Central memory CD4-positive, alpha-beta T cell (primary cell): ENCODE data around the gene ACAP3.

Source experiments
- DNase-seq: peaks from one replicate; pipeline ENCODE4 v3.0.0; 2022

Gene ACAP3

GRCh38 chr1:1313500-1314236 is 5.9 kb upstream of the ACAP3 start:
- no peak for DNase-seq

DNA sequence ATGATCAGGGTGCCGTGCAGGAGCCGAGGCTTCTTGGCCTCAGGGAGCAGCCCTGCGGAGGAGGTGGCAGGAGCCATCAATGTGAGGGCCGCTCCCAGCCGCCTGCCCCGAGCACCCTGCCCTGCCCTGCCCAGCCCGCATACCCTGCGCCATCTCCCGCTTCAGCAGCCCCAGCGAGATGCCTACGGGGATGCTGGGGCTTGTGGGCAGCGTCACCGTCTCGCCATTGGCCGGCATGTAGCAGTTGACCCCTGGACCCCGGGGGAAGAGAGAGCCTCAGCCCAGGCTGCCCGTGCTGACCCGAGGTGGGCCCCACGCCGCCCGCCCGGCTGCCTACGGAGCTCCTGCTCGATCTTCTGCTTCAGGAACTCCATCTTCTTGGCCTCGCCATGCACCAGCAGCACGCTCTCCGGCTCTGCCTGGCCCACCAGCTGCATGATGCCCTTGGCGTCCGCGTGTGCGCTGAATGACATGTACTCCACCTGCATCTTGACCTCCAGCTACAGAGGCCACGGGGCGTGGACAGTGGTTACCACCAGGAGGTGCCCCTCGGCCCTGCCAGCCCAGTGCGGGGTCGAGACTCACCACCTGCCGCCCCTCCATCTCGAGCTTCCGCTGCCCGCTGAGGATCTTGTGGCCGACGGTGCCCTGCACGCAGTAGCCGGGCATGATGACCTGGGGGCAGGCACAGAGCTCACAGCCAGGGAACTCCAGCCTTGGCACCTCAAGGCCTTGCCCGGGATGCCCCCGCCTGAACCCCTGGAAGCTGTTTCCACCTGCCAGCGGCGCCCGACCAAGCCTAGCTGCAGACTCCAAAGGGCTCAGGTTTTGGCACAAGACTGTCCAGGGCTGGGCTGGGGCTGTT is 5.0 kb upstream of the ACAP3 start:
- DNase-seq, result no peak

- DNase-seq, result no peak
These were observed 3.7 kb upstream of the ACAP3 start for GRCh38 chr1:1311107-1312104.

- no peak for DNase-seq
These were observed 2.8 kb upstream of the ACAP3 start for GRCh38 chr1:1310476-1311053.

DNA sequence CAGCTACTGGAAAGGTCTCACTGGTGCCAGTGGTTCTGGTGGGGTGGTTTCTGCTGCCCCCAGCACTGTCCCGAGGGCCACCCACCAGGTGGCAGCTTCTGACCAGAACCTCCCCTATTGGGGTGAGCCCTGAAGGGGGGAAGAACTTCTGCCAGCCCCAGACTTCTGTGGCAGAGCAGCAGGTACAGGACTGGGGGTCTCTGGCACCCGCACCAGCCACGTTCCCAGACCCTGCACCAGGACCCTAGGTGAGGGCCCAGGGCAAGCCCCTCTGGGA is 2.3 kb upstream of the ACAP3 start:
- no peak for DNase-seq

- DNase-seq, result peak; percentile 18
These were observed 1.8 kb upstream of the ACAP3 start for GRCh38 chr1:1309251-1310108.

- DNase-seq, result no peak
These were observed 1.1 kb upstream of the ACAP3 start for GRCh38 chr1:1308756-1309250.

DNA sequence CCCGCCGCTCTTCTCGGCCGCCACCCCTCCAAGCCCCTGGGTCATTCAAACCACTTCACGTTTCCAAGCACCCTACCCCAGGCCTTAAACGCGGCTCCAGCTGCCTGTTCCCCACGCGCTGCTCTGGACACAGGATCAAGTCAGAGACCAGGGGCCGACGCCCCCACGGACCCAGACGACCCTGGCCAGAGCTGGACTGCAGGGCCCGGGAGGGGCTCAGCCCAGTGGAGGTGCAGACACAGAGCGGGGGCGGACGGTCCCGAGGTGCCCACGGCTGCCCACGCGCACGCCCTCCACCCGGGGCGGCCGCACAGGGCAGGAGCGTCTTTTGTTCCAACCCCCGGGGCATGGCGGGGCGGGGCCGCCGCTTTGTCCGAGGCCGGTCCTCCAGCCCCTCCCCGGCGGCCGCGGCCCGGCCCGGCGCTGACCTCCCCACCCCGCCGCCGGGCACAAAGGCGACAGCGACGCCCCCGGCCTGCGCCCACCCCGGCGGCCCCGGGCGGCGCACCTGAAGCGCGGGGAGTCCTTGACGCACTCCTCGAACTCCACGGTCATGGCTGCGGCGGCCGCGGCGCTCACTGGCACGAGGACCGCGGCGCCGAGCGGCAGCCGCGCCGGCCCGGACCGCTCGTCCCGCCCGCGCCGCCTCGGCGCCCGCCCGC is 338 bp downstream of the ACAP3 start:
- no peak for DNase-seq

GRCh38 chr1:1306661-1307260 is 969 bp downstream of the ACAP3 start:
- no peak for DNase-seq

GRCh38 chr1:1306070-1306660 is 1.6 kb downstream of the ACAP3 start:
- DNase-seq, result no peak

DNA sequence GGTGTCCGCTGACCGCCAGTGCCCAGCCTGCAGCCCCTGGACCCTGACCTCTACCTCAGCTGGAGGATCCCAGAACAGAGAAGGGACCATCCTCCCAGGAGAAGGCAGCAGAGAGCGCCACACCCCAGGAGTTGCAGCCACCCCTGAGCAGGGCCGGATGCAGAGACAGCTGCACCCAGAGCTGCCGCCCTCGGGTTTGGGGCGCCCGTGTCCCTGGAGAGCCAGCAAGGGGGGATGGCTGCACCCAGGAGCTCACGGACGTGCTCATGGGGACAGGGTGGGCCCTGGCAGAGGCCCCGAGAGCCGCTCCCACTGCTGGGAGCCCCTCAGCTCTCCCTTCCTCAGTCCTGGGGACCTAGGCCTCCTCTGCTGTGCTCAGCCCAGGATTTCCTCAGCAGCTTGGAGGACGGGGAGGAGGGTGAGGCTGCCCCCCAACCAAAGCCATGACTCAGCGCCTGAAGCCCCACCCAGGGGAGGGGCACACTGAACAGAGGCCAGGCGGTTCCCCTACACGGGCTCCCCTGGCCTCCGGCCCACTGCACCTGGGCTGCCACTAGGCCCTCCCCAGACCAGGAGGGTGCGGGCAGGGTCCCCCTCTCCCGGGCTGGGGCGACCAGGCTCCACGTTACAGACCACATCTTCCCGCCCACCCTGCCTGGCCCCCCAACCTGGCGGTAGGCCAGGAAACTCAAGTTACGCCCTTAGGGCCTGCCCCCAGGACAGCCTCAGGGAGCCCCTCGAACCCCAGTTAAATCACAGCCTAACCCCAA is 2.2 kb downstream of the ACAP3 start:
- DNase-seq, result peak; percentile 51

- no peak for DNase-seq
These were observed 3.1 kb downstream of the ACAP3 start for GRCh38 chr1:1304331-1305299.

DNA sequence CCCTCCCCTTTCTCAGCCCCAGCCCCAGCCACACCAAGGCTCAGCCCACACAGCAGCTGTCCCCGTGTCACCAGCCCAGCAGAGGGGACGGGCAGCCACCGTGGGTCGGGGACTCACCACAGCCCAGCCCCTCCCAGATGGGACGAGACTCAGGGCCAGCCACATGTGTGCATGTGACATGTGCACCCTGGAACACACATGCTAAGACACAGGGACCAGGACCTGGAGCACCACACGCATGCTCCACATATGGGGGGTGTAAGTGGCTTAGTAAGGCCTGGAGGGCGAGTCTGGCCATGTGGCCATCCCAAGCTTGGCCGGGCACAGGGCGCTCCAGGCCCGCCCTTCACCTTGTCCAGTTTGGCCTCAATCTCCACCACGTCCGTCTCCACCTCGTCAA is 4.0 kb downstream of the ACAP3 start:
- no peak for DNase-seq

DNA sequence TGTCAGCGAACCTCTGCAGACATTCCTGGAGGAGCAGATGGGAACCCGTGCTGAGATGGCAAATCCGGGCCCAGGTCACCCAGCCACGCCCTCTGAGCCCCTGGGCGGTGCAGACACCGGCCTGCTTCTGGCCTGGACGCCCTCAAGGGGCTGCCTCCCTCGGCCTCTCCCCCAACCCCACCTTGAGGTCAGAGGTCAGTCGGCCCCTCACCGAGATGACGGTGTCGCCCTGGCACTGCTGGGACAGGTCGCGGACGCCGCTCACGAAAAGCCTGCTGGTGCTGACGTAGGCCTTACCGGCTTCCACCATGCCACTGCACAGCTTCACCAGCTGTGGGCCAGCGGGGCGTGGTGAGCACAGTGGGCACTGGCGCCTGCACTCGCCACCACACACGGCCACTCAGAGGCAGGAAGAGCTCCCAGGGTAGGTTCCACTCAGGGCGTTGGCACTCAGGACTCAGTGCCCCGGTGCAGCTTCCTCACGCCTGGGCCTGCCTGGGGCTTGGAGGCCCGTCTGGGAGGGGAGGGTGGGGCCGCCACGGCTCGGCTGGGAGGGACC is 4.7 kb downstream of the ACAP3 start:
- no peak for DNase-seq

- DNase-seq, result no peak
These were observed 5.7 kb downstream of the ACAP3 start for GRCh38 chr1:1302006-1302430.

GRCh38 chr1:1300352-1300739 is 7.4 kb downstream of the ACAP3 start:
- DNase-seq, result no peak

DNA sequence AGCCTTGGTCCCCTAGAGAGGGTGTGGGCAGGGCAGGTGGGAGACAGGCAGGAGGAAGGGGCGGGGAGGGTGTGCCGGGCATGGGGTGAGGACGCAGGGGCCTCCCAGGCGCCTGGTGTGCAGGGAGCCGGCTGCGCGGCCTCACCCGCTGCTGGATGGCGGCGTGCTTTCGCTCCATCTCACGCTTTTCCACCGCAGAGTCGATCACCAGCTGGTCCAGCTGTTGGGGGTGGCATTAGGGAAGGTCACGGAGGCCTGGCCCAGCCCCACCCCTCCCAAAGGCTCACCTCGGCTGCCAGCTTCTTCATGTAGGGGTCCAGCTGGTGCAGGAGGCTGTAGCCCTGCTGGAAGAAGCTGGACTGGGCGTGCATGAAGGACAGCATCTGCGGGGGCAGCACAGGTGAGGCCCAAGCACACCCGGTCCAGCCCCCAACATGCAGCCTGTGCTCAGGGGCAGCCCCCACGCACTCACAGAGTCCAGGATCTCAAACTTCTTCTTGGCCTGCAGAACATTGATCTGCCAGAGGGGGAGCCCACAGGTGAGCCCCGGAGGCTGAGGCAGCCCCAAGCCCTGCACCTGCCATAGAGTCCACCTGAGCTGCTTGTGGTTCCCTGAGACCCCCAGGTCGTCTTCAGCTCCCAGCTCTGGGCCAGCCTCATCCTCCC is 7.9 kb downstream of the ACAP3 start:
- no peak for DNase-seq
